H1 (cell line): Measurements from ENCODE around the gene EHBP1. TPM values are rescaled to one million over a fixed set of nuclear protein-coding genes. Genes with fewer than 3 reads are reported as not detected.

Experiments
- CBX8 ChIP-seq: fragments of 300-800, 300-1000 bp; sonication (generic); IDR thresholded peaks from 2 replicates; pipeline ENCODE4 v1.7.1; 2016; ENCODE audit warnings: low read depth, low read length, borderline replicate concordance
- CHD1 ChIP-seq: IDR thresholded peaks from 2 replicates; pipeline ENCODE4 v1.6.1; 2012; ENCODE audit warnings: low read depth, low read length, improper control_type of control experiment
- HDAC2 ChIP-seq, 2 experiments: fragments of 300-600 bp in 1 of 2; sonication (generic) in 1 of 2; IDR thresholded peaks; 2 replicates each; pipeline ENCODE4 v1.6.1; 2011 to 2012; ENCODE audit warnings: low read depth in 2 of 2, low read length in 2 of 2, mild to moderate bottlenecking in 2 of 2, moderate library complexity in 2 of 2, borderline replicate concordance in 1 of 2, inconsistent platforms in 1 of 2
- KDM4A ChIP-seq: IDR thresholded peaks from one replicate; pipeline ENCODE4 v1.7.1; 2012; ENCODE audit warnings: low read depth, mild to moderate bottlenecking, moderate library complexity, low read length, inconsistent platforms; ENCODE audit not compliant: severe bottlenecking
- polyA plus RNA-seq, 7 experiments: library from polyadenylated mRNA; depleted of rRNA in 3 of 7; stranded (reverse) in 5 of 7; unstranded in 2 of 7; fragments of >200 nt in 5 of 7; fragments of 200-250 nt in 2 of 7; gene quantifications; 1 replicate in 5 of 7; 2 replicates in 1 of 7; 4 replicates in 1 of 7; pipeline versions ENCODE4 v1.2.1 to v1.2.3, GENCODE V29; 2011 to 2013; ENCODE audit warnings: missing spikeins in 2 of 7, mixed read lengths in 2 of 7
- total RNA-seq: library from RNA; stranded (reverse); fragmentation: NEBNext Ultra II Directional; extraction: Animal tissue kit (Norgen Biotek cat#: 25700); gene quantifications from 2 replicates; pipeline ENCODE4 v1.2.1, GENCODE V29; 2021

Gene EHBP1
- total and polyA plus RNA-seq, 2 of the 8 experiments (the other 6 are each of a cell fraction or from before 2014, with no cell fraction given), result 12.0 to 64.1 TPM

- no peak for TF ChIP-seq CHD1
- TF ChIP-seq KDM4A, result no peak
- no peak for TF ChIP-seq CBX8
- TF ChIP-seq HDAC2 (IDR thresholded peaks at IDR 0.05; ENCODE audit: borderline replicate concordance in 1 of 2, low read depth in 2 of 2, low read length in 2 of 2), result no peak
These were observed 297.8 kb downstream of the EHBP1 start (continued) for GRCh38 chr2:63003351-63003750.
